ENCODE results near the gene CRAMP1.
"Not testable (repeated sequence)": the region's sequence is repeated elsewhere in the genome, so short reads cannot be mapped to it uniquely, and the experiment has no call there.

Gene CRAMP1

DNA sequence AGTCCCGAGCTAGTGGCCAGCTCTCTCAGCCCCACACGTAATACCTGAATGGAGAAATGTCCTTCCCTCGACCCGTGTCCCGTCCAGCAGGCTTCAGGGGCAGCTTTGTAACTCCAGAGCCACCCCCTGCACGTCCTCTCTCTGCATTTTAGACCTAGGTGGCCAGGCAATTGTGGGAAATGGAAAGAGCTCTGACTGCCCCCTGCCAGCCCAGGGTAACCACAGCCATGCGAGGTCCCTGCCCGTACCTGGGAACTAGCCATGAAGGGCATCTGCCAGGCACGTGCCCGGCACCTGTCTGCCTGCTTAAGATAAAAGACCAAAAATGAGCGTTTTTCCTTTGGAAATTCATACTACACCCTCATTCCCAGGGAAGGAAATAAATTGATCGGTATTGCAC is 103.1 kb downstream of the CRAMP1 start:
- DNase-seq = no peak
- Histone ChIP-seq H3K27ac (ENCODE audit: low read length) (no peak overlapping the region), H3K9me2 (replicated peaks; ENCODE audit: insufficient read depth, low read length) (no peaks in the 10 kb centered on the region), H3K4me1 (ENCODE audit: low read length) (no peaks in the 10 kb centered on the region), H3K27me3 (replicated peaks; ENCODE audit: insufficient read depth, low read length) (no peaks in the 10 kb centered on the region), H3K4me2 (ENCODE audit: low read depth, low read length) (no peak overlapping the region), H3K79me2 (ENCODE audit: low read length) (peaks cover 70% of the 10 kb centered on the region), H3K9ac (ENCODE audit: low read length) (no peak overlapping the region), H3K4me3 (ENCODE audit: low read length) (no peak overlapping the region), H3K9me3 (replicated peaks; ENCODE audit: insufficient read depth, low read length) (no peaks in the 10 kb centered on the region), H2AFZ (ENCODE audit: low read length) (no peak overlapping the region), H3F3A (ENCODE audit: insufficient read depth, low read length) (no peaks in the 10 kb centered on the region), H4K20me1 (ENCODE audit: insufficient read depth, low read length) (0 out of 2 replicates have a peak, but pooled peaks cover 3% of the 10 kb centered on the region), H3K36me3 (replicated peaks; ENCODE audit: insufficient read depth, low read length) (no peaks in the 10 kb centered on the region)
- TF ChIP-seq EZH2phosphoT487 (IDR thresholded peaks at IDR 0.05; ENCODE audit: low read length) (no peak), EZH2 (optimal IDR thresholded peaks at IDR 0.05; ENCODE audit: low read depth, low read length) (no peak)
- TF ChIP-seq, protein P1, sequence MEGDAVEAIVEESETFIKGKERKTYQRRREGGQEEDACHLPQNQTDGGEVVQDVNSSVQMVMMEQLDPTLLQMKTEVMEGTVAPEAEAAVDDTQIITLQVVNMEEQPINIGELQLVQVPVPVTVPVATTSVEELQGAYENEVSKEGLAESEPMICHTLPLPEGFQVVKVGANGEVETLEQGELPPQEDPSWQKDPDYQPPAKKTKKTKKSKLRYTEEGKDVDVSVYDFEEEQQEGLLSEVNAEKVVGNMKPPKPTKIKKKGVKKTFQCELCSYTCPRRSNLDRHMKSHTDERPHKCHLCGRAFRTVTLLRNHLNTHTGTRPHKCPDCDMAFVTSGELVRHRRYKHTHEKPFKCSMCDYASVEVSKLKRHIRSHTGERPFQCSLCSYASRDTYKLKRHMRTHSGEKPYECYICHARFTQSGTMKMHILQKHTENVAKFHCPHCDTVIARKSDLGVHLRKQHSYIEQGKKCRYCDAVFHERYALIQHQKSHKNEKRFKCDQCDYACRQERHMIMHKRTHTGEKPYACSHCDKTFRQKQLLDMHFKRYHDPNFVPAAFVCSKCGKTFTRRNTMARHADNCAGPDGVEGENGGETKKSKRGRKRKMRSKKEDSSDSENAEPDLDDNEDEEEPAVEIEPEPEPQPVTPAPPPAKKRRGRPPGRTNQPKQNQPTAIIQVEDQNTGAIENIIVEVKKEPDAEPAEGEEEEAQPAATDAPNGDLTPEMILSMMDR (IDR thresholded peaks at IDR 0.05; ENCODE audit: low read length) = no peak

DNA sequence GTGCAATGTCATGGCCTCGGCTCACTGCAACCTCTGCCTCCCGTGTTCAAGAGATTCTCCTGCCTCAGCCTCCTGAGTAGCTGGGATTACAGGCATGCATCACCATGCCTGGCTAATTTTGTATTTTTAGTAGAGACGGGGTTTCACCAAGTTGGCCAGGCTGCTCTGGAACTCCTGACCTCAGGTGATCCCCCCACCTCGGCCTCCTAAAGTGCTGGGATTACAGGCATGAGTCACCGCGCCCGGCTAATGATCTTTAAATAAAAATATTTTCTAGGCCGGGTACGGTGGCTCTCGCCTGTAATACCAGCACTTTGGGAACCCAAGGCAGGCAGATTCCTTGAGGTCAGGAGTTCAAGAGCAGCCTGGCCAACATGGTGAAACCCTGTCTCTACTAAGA is 106.1 kb downstream of the CRAMP1 start:
- H2AFZ ChIP-seq (ENCODE audit: low read length); H3K4me2 ChIP-seq (ENCODE audit: low read depth, low read length); H3F3A ChIP-seq (ENCODE audit: insufficient read depth, low read length); H3K9ac ChIP-seq (ENCODE audit: low read length); H4K20me1 ChIP-seq (ENCODE audit: insufficient read depth, low read length); H3K36me3 ChIP-seq (replicated peaks; ENCODE audit: insufficient read depth, low read length); H3K9me2 ChIP-seq (replicated peaks; ENCODE audit: insufficient read depth, low read length); H3K27ac ChIP-seq (ENCODE audit: low read length); DNase-seq; H3K4me3 ChIP-seq (ENCODE audit: low read length); H3K9me3 ChIP-seq (replicated peaks; ENCODE audit: insufficient read depth, low read length); H3K4me1 ChIP-seq (ENCODE audit: low read length); H3K27me3 ChIP-seq (replicated peaks; ENCODE audit: insufficient read depth, low read length): not testable (repeated sequence)
- peaks cover 51% of the 10 kb centered on the region for H3K79me2 ChIP-seq (ENCODE audit: low read length)

DNA sequence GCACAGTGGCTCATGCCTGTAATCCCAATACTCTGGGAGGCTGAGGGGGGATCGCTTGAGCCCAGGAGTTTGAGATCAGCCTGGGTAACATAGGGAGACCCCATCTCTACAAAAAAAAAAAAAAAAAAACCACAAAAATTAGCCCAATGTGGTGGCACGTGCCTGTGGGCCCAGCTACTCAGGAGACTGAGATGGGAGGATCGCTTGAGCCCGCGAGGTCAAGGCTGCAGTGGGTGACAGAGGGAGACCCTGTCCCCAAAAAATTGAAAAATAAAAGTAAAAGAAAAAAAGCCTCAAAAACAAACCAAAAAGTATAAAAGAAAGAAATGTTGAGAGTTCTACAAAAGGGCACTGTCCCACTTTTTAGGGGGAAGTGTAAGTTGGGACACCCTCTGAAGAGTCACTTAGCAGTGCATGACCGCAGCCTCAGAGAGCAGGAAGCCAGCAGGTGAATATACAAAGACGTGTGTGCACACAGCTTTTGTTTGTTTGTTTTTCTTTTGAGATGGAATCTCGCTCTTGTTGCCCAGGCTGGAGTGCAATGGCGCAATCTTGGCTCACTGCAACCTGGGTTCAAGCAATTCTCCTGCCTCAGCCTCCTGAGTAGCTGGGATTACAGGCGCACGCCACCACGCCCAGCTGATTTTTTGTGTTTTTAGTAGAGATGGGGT is 107.5 kb downstream of the CRAMP1 start:
- H3K9me3 ChIP-seq (replicated peaks; ENCODE audit: insufficient read depth, low read length); H3K9ac ChIP-seq (ENCODE audit: low read length); H2AFZ ChIP-seq (ENCODE audit: low read length); H3K27ac ChIP-seq (ENCODE audit: low read length); H4K20me1 ChIP-seq (ENCODE audit: insufficient read depth, low read length); H3K4me2 ChIP-seq (ENCODE audit: low read depth, low read length); H3K4me3 ChIP-seq (ENCODE audit: low read length); H3K27me3 ChIP-seq (replicated peaks; ENCODE audit: insufficient read depth, low read length); H3F3A ChIP-seq (ENCODE audit: insufficient read depth, low read length); H3K4me1 ChIP-seq (ENCODE audit: low read length); H3K9me2 ChIP-seq (replicated peaks; ENCODE audit: insufficient read depth, low read length); DNase-seq; H3K36me3 ChIP-seq (replicated peaks; ENCODE audit: insufficient read depth, low read length): not testable (repeated sequence)
- H3K79me2 ChIP-seq (ENCODE audit: low read length) = peaks cover 51% of the 10 kb centered on the region

DNA sequence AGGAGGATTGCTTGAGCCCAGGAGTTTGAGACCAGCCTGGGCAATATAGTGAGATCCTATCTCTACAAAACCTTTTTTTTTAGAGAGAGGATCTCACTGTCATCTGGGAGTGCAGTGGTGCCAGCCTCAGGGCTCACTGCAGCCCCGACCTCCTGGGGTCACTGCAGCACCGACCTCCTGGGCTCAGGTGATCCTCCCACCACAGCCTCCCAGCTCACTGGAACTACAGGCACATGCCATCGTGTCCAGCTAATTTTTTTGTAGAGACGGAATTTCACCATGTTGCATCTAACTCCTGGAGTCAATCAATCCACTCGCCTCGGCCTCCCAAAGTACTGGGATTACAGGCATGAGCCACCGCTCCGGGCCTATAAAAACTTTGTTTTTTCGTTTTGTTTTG is 109.2 kb downstream of the CRAMP1 start:
- Histone ChIP-seq H3K9me2 (replicated peaks; ENCODE audit: insufficient read depth, low read length) (no peaks in the 10 kb centered on the region), H3K9me3 (replicated peaks; ENCODE audit: insufficient read depth, low read length) (no peaks in the 10 kb centered on the region), H3K36me3 (replicated peaks; ENCODE audit: insufficient read depth, low read length) (no peaks in the 10 kb centered on the region), H3K9ac (ENCODE audit: low read length) (no peak overlapping the region), H2AFZ (ENCODE audit: low read length) (no peak overlapping the region), H3K4me2 (ENCODE audit: low read depth, low read length) (no peak overlapping the region), H4K20me1 (ENCODE audit: insufficient read depth, low read length) (no peaks in the 10 kb centered on the region), H3K4me1 (ENCODE audit: low read length) (peaks cover 6% of the 10 kb centered on the region; the same call in 1 of the 2 replicates), H3K27ac (ENCODE audit: low read length) (no peak overlapping the region), H3K27me3 (replicated peaks; ENCODE audit: insufficient read depth, low read length) (no peaks in the 10 kb centered on the region), H3F3A (ENCODE audit: insufficient read depth, low read length) (peaks cover 3% of the 10 kb centered on the region; the same call in 1 of the 2 replicates), H3K79me2 (ENCODE audit: low read length) (peaks cover 40% of the 10 kb centered on the region), H3K4me3 (ENCODE audit: low read length) (no peak overlapping the region)
- DNase-seq = no peak
- no peak for TF ChIP-seq EZH2 (optimal IDR thresholded peaks at IDR 0.05; ENCODE audit: low read depth, low read length)
- TF ChIP-seq EZH2phosphoT487 (IDR thresholded peaks at IDR 0.05; ENCODE audit: low read length) = no peak
- TF ChIP-seq, protein P1 (IDR thresholded peaks at IDR 0.05; ENCODE audit: low read length) = no peak
